ENCODE measurements around the gene TFR2. TPM values are rescaled to one million over a fixed set of nuclear protein-coding genes. Genes with fewer than 3 reads are reported as not detected.

TFR2 gene
- not detected for total RNA-seq
- long read RNA-seq: 0 reads

DNA sequence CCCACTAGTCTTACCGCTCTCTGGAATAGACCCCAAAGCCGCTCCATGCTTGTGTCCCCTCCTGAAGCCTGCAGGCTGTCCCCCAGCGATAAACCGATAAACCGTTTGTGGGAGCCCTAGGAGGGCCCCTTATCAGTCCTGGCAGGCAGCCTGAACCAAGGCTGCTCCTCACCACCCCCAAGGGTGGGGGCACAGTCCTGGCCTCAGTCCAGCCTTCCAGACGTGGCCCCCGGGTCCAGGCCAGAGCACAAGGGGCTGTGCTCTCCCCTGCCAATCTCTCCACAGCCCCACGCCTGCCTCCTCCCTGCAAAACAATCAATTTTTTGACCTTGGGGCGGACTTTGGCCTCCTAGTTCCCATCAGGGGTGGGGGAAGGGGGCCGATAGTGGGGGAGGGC is at the start of gene TFR2:
Gene TFR2 (minus strand): TSS at position 90 of the 397 bp plus-strand sequence. CDS start 43 bp downstream, at position 47.
- intact Hi-C loops (cut with micrococcal nuclease): no loop called here
- DNase-seq: no peak
- ATAC-seq: no peak

GRCh38 chr7:100689230-100690135 is 48.1 kb upstream of the TFR2 start:
- DNase-seq (peak; percentile 31), ATAC-seq (no peak)
- intact Hi-C loops (cut with micrococcal nuclease): no loop called here

- peak; percentile 24 for DNase-seq
- intact Hi-C loops (cut with micrococcal nuclease): no loop called here
- no peak for ATAC-seq
Measured at GRCh38 chr7:100688326-100688860, 47.0 kb upstream of the TFR2 start.

DNA sequence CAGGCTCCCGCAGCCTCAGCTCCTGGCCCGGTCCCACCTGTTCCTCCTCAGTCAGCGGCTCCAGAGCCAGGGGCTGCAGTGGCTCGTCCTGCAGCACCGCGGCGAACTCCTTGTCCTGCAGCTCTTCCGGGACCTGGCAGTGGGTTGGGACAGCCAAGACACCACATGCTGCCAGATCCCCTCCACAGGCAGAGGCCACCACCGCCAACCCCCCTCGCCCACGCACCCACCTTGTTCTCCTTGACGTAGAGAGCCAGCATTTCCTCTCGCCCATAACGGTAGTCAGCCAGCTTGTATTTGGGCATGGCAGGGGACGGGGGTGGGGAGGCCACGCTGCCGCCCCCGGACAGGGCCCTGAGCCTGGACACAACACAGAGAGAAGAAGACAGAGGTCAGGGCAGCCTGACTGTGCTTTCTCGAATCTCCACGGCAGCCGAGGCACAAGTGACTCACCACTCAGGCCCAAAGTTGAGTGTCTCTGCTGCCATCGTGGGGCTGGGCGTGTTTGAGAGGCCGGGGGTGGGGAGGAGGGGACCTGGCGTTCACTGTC is 46.5 kb upstream of the TFR2 start:
- ATAC-seq: no peak
- intact Hi-C loops (cut with micrococcal nuclease): no loop called here
- DNase-seq: peak; percentile 22

DNA sequence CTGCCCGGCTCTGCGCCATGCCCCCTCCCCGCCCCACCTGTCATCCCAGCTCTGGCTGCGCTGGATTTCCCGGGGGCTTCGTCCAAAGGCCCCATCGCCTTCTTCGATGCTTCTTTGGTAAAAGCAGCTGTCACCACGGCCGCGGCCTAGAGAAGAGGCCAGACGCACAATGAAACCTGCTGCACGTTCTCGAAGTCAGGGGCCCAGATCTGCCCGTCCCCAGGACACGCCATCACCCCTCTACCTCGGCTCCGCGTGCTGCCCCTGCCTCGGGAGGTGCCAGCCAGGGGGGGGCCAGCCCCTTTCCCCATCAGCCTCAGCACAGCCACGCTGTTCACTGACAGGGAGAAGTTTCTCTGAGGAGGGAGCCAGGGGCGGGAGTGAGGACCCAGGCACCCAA is 45.9 kb upstream of the TFR2 start:
- ATAC-seq: no peak
- peak; percentile 23 for DNase-seq
- intact Hi-C loops (cut with micrococcal nuclease): no loop called here

- intact Hi-C loops (cut with micrococcal nuclease): no loop called here
- ATAC-seq: no peak
- DNase-seq: no peak
Measured at GRCh38 chr7:100686822-100687211, 45.5 kb upstream of the TFR2 start.

DNA sequence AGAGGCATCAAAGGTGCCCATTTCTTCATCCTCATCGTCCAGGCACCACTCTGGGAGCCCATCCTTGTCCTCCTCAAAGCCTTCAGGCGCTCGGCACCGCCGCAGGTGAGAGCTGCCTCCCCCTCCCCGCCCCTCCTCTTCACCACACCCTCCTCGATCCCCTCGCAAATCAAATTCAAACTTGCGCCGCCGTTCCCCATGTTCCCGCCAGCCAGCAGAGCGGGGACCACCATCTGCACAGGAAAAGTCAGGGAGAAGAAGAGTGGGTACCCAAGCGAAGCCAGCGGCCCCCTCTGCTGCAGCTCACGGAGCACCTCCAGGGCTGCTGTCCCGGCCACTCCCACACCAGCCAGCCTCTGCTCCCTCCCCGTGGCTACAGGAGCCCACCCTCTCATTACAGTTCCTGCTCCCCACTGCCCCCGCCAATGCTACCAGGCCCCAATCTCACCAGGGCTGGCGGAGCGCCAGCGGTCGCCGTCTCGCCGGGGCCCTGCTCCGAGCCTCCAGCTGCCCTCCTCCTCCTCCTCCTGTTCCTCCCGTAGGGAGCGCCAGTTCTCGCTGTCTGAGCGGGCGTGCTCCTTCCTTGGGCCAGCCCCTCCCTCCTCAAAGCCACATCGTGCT is 45.0 kb upstream of the TFR2 start:
- DNase-seq (peak; percentile 39), ATAC-seq (no peak)
- intact Hi-C loops (cut with micrococcal nuclease): no loop called here

DNA sequence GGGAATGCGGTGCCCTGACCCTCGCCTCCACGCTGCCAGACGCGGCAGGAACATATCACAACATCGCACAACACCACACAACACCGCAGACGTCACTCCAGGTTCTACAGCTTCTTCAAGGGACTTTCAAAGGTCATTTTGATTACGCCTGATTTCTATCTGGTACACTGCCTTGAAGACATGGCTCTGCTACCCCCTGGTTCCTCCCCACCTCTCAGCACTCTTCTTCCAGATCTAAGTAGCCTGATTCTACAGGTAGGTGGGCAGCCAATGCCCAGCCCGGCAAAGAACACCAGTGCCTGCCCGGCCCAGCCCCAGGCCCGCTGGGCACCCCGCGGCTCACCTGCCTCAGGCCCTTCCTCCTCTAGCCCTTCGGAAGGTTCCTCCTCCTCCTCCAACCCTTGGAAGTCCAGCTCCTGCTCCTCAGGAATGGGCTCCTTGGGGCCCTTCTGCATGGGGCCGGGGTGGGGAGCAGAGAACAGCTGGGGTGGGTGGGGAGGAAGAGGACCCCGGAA is 44.3 kb upstream of the TFR2 start:
- intact Hi-C loops (cut with micrococcal nuclease): no loop called here
- ATAC-seq: no peak
- DNase-seq: peak; percentile 24

DNA sequence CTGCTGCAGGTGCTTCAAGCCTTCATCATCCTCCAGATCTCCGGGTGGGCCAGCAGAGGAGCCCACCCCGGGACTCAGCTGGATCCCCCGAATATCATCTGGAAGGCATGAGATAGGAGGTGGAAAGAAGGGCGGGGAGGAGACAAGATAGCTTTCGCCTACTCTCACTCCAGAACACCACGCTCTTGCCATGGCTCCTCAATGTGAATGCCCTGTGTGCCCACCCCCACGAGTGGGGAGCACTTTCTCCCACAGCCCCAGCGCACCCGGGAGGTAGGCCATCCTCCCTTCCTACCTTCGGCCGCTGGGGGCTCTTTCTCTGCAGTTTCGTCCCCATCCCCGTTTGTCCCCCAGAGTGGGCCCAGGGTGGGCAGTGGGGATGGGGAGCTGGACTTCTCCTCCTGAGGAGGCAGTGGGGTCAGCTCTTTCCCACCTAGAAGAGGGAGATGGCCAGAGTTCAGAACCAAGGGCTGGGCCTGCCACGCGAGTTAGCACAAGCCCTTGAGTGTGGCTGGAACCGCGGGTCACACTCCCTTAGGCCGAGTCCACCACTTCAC is 43.8 kb upstream of the TFR2 start:
- ATAC-seq: no peak
- no peak for DNase-seq
- intact Hi-C loops (cut with micrococcal nuclease): no loop called here

DNA sequence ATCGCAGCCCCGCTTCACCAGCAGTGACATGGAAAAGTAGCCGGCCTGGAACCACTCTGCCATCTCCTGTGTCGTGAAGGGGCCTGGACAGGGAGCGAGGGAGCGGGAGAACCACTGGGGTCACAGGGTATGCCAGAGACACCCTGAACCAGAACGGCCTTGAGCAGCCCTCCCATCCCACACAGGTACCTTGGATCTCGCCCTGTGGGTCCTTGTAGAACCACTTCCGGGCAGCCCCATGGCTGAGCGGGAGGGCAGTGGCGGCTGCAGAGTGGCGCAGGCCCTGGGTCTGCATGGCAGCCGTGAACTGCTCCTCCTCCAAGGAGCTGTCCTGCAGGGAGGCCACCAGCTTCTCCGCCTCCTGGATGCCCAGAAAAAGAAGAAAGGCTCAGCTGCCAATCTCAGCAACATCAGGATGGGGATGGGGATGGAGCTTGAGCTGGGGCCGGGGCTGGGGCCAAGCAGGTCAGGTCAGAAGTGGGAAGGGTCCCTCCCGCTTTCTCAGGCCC is 43.2 kb upstream of the TFR2 start:
- no peak for ATAC-seq
- intact Hi-C loops (cut with micrococcal nuclease): no loop called here
- DNase-seq: peak; percentile 20

DNA sequence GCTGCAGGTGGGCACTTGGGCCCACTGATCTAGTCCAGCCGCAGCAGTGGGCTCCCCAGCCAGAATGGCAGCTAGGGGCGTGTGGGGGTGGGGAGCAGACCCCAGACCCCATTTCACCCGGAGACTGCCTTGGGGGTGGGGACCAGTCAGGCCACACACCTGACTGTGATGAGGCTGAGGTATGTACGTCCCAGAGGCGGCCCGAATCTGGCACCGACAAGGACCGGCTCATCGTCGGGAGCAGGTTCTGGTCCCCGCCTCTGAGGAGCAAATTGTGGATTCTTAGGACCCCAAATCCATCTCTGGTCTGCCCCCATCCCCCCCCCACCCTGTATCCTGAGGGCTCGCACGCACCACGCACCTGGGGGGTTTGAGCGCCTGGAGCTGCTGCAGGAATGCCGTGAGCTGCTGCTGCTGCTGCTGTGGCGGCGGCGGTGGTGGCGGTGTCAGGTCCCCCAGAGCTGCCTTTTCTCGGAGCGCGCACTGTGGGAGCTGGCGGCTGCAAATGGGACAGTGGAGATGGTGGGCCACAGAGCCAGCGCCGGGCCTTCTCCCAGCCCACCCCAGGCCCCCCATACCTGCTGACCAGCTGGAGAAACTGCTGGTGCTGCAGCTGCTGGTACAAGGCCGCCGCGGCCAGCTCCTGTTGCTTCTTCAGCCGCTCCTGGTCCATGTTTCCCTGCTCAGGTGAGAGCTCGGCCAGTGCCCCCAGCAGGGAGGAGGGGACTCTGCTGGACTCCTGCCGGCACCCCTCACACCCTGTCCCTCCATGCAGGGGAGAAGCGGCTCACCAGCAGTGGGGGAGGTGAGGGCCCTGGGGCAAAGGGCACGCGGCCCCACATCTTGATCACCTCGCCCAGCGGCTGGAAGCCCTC is 42.5 kb upstream of the TFR2 start:
- no peak for DNase-seq
- intact Hi-C loops (cut with micrococcal nuclease): no loop called here
- no peak for ATAC-seq

DNA sequence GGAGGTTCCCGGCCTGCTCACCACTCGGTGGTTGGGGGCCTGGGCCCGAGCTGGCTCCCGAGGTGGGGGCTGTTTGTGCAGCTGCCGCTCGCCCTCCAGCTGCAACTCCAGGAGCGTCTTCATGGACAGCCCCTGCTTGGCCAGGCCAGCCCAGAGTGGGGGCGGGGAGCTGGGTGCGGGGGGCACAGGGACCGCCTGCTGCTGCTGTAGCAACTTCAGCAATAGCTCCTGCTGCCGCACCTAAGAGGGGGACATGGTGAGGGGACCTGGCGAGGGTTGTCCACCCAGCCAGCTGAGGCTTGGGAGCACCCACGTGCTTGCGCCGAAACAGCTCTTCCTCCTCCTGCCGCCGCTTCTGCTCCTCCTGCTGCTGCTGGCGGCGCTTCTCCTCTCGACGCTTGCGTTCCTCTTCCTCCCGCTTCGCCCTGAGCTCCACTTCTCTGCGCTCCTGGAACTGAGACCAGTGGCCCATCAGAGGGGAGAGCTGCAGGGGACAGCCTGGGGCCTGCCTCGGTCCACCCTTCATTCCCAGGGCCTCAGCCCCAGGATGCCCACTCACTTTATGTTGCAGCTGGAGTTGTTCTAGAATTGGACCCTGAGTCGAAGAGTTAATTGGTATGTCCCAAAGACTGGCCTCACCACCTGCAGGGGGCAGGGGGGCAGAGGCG is 41.8 kb upstream of the TFR2 start:
- ATAC-seq (no peak), DNase-seq (no peak)
- intact Hi-C loops (cut with micrococcal nuclease): no loop called here

DNA sequence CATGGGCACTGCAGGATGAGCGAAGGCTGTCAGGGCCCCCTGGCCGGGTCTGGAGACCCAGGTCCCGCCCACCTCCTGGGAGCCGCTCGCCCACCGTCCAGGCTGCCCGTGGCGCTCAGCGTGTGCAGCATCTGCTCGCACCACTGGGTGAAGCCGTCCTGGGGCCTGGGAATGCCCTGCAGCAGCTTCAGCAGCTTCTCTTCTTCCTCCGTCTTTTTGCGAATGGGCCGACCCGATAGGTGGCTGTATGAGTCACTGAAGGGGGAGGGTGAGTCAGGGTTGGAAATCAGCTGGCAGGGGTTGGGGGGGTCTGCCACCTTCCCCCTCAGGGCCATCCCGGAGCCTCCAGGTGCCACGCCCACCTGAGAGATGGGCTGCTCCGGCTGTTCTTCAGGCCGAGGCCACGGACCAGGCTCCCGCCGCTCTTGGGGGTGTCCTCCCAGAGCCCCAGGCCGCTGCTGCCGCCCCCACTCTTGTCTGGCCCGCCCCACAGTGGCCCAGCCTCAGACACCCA is 40.9 kb upstream of the TFR2 start:
- ATAC-seq: no peak
- intact Hi-C loops (cut with micrococcal nuclease): no loop called here
- no peak for DNase-seq

DNA sequence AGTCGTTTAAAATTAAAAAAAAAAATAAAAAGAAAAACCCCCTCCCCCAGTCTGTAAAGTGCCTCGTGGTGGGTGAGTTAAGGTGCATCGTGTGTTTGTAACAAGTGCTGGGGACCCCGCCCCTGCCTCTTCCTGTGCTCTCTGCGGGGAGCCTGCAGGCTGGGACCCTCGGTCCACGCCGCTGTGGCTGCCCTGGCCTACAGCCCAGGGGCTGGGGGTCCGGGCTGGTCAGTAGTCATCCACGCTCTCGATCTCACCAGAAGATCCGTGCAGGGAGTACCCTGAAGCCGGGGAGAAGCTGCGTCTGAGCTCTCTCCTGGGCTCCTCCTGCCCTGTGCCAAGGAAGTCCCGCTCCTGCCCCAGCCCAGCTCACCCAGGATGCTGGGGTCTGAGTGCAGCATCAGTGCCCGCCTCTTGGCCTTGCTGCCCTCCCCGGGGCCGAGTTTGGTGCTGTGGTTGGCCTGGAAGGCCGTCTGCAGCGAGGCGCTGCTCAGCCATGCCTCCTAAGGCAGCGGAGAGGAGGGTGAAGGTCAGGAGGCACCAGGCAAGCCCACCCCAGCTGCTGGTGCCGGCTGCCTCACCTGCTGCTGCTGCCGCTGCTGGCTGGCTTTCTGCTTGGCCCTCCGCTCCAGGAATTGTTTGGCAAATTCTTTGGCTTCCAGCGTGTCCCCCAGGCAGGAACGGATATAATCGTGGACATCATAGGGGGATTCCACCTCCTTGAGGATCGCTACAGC is 40.3 kb upstream of the TFR2 start:
- peak; percentile 38 for DNase-seq
- intact Hi-C loops (cut with micrococcal nuclease): no loop called here
- ATAC-seq: no peak

GRCh38 chr7:100680576-100681271 is 39.4 kb upstream of the TFR2 start:
- intact Hi-C loops (cut with micrococcal nuclease): no loop called here
- peak; percentile 43 for DNase-seq
- ATAC-seq: no peak

DNA sequence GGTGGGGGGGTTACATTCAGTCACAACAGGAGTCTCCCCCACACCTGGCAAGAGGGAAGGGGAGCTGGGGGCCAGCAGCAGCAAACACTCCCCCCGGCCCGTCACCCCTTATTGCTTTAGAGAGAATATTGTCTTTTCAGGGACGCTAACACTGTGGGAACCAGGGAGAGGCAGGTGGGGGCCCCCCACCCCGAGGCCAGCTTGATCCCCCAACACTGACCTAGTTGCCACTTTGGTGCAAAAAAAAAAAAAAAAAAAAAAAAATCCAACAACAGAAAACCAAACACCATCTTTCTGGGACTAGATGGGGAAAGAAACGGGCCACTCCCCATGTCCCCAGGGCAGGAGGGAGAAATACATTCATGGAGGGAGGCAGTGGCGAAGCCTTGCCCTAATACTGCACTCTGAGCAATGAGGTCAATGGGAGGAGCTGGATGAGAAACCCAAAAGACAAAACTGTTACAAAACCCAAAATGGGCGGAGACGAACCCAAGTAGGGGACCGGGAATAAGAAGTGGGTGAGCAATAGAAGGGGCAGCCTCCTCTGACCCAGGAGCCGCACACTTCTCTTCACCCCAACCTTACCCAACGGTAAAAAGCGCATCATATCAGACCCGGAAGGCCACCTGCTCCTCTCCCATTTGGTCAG is 38.7 kb upstream of the TFR2 start:
- DNase-seq (peak; percentile 61), ATAC-seq (peak; percentile 48)
- intact Hi-C loops (cut with micrococcal nuclease): no loop called here

Data from left ventricle myocardium superior (tissue), 1 donor.